Measurements from ENCODE around the gene ZMYND8.

The ZMYND8 gene

GRCh38 chr20:47228654-47229053 is 127.8 kb downstream of the ZMYND8 start:
- H3K27me3 ChIP-seq (ENCODE audit: control insufficient read depth in 1 of 2, insufficient read depth in 2 of 2, low read length in 2 of 2), result no peaks in the 10 kb centered on the region
- H3K9me3 ChIP-seq (ENCODE audit: low read length), result no peaks in the 10 kb centered on the region
- H3K4me3 ChIP-seq (ENCODE audit: low read depth in 1 of 2, low read length in 2 of 2), result no peak overlapping the region
- H3K9ac ChIP-seq (ENCODE audit: low read length), result no peak overlapping the region
- no peaks in the 10 kb centered on the region for H3K4me1 ChIP-seq (ENCODE audit: insufficient read depth, low read length)
- peaks cover 45% of the 10 kb centered on the region for H3K36me3 ChIP-seq (ENCODE audit: insufficient read depth, low read length)
- H3K27ac ChIP-seq (ENCODE audit: low read depth, low read length), result no peak overlapping the region

- Histone ChIP-seq H3K4me1 (ENCODE audit: insufficient read depth, low read length) (no peaks in the 10 kb centered on the region), H3K9ac (ENCODE audit: low read length) (no peak overlapping the region), H3K36me3 (ENCODE audit: insufficient read depth, low read length) (peaks cover 41% of the 10 kb centered on the region), H3K4me3 (ENCODE audit: low read depth in 1 of 2, low read length in 2 of 2) (no peak overlapping the region), H3K27me3 (ENCODE audit: control insufficient read depth in 1 of 2, insufficient read depth in 2 of 2, low read length in 2 of 2) (no peaks in the 10 kb centered on the region), H3K27ac (ENCODE audit: low read depth, low read length) (no peak overlapping the region), H3K9me3 (ENCODE audit: low read length) (no peaks in the 10 kb centered on the region)
Measured at GRCh38 chr20:47227576-47227975, 128.9 kb downstream of the ZMYND8 start.

- Histone ChIP-seq H3K27ac (ENCODE audit: low read depth, low read length) (no peak overlapping the region), H3K4me1 (ENCODE audit: insufficient read depth, low read length) (no peaks in the 10 kb centered on the region), H3K9ac (ENCODE audit: low read length) (no peak overlapping the region), H3K36me3 (ENCODE audit: insufficient read depth, low read length) (peaks cover 41% of the 10 kb centered on the region), H3K27me3 (ENCODE audit: control insufficient read depth in 1 of 2, insufficient read depth in 2 of 2, low read length in 2 of 2) (no peaks in the 10 kb centered on the region), H3K9me3 (ENCODE audit: low read length) (no peaks in the 10 kb centered on the region), H3K4me3 (ENCODE audit: low read depth in 1 of 2, low read length in 2 of 2) (no peak overlapping the region)
Measured at GRCh38 chr20:47227119-47227518, 129.4 kb downstream of the ZMYND8 start.

DNA sequence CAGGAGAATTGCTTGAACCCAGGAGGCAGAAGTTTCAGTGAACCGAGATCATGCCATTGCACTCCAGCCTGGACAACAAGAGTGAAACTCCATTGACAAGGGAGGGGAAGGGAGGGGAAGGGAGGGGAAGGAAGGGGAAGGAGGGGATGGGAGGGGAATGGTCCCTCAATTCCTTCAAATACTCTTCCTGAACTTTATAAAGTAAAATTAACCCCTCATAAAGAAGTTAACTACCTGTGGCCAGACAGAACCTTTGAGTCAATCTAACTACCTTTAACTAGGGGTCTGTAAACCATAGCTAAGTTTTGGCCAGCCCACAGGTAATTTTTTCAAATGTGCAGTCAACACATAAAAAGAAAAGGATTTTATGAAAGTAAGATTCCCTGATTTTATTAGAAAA is 131.0 kb downstream of the ZMYND8 start:
- Histone ChIP-seq H3K27ac (ENCODE audit: low read depth, low read length) (no peak overlapping the region), H3K9me3 (ENCODE audit: low read length) (no peaks in the 10 kb centered on the region), H3K9ac (ENCODE audit: low read length) (no peak overlapping the region), H3K36me3 (ENCODE audit: insufficient read depth, low read length) (peaks cover 51% of the 10 kb centered on the region), H3K4me3 (ENCODE audit: low read depth in 1 of 2, low read length in 2 of 2) (no peak overlapping the region), H3K27me3 (ENCODE audit: control insufficient read depth in 1 of 2, insufficient read depth in 2 of 2, low read length in 2 of 2) (no peaks in the 10 kb centered on the region), H3K4me1 (ENCODE audit: insufficient read depth, low read length) (no peaks in the 10 kb centered on the region)

DNA sequence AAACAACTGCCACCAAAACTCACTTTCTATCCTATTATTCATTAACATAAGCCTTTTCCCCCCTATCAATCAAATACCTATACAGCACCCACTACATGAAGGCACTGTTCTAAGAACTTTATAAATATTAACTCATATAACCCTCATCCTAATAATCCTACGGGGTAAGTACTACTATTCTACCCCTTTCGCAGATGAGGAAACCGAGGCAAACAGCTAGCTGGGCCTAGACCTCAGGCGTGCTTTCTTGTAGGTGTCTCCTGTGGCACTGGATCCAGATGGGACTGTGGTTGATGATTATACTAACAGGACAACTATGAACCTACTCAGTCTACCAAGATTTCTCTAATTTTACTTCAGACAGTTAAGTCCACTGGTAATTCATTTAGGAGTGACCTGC is 131.6 kb downstream of the ZMYND8 start:
- Histone ChIP-seq H3K9ac (ENCODE audit: low read length) (no peak overlapping the region), H3K27ac (ENCODE audit: low read depth, low read length) (no peak overlapping the region), H3K4me3 (ENCODE audit: low read depth in 1 of 2, low read length in 2 of 2) (no peak overlapping the region), H3K9me3 (ENCODE audit: low read length) (no peaks in the 10 kb centered on the region), H3K4me1 (ENCODE audit: insufficient read depth, low read length) (no peaks in the 10 kb centered on the region), H3K36me3 (ENCODE audit: insufficient read depth, low read length) (peaks cover 57% of the 10 kb centered on the region), H3K27me3 (ENCODE audit: control insufficient read depth in 1 of 2, insufficient read depth in 2 of 2, low read length in 2 of 2) (no peaks in the 10 kb centered on the region)

- H3K9me3 ChIP-seq (ENCODE audit: low read length), result no peaks in the 10 kb centered on the region
- peaks cover 57% of the 10 kb centered on the region for H3K36me3 ChIP-seq (ENCODE audit: insufficient read depth, low read length)
- H3K4me3 ChIP-seq (ENCODE audit: low read depth in 1 of 2, low read length in 2 of 2), result no peak overlapping the region
- H3K27ac ChIP-seq (ENCODE audit: low read depth, low read length), result no peak overlapping the region
- no peaks in the 10 kb centered on the region for H3K4me1 ChIP-seq (ENCODE audit: insufficient read depth, low read length)
- no peaks in the 10 kb centered on the region for H3K27me3 ChIP-seq (ENCODE audit: control insufficient read depth in 1 of 2, insufficient read depth in 2 of 2, low read length in 2 of 2)
- no peak overlapping the region for H3K9ac ChIP-seq (ENCODE audit: low read length)
Measured at GRCh38 chr20:47224300-47224791, 132.2 kb downstream of the ZMYND8 start.

DNA sequence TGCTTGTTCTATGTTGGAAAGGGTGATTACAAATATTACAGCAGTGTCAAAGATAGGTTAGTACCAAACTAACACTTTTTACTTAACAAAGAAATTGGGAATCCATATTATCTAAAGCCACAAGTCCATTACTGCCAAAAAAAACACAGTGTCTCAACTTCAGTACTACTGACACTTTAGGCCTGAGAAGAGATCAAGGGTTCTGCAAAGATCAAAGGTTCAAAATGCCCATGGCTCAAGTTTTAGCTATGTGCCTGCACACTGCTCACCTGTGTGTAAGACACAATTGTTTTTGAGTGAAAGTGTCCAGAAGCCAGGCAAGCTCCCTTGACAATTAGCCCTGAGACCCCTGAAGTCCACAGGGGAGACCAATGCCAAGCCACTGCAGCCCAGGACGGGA is 132.6 kb downstream of the ZMYND8 start:
- H3K27ac ChIP-seq (ENCODE audit: low read depth, low read length), result no peak overlapping the region
- H3K36me3 ChIP-seq (ENCODE audit: insufficient read depth, low read length), result peaks cover 53% of the 10 kb centered on the region
- no peaks in the 10 kb centered on the region for H3K4me1 ChIP-seq (ENCODE audit: insufficient read depth, low read length)
- no peaks in the 10 kb centered on the region for H3K27me3 ChIP-seq (ENCODE audit: control insufficient read depth in 1 of 2, insufficient read depth in 2 of 2, low read length in 2 of 2)
- H3K4me3 ChIP-seq (ENCODE audit: low read depth in 1 of 2, low read length in 2 of 2), result no peak overlapping the region
- H3K9ac ChIP-seq (ENCODE audit: low read length), result no peak overlapping the region
- H3K9me3 ChIP-seq (ENCODE audit: low read length), result no peaks in the 10 kb centered on the region

GRCh38 chr20:47222468-47223119 is 133.9 kb downstream of the ZMYND8 start:
- Histone ChIP-seq H3K4me1 (ENCODE audit: insufficient read depth, low read length) (no peaks in the 10 kb centered on the region), H3K4me3 (ENCODE audit: low read depth in 1 of 2, low read length in 2 of 2) (no peak overlapping the region), H3K27me3 (ENCODE audit: control insufficient read depth in 1 of 2, insufficient read depth in 2 of 2, low read length in 2 of 2) (no peaks in the 10 kb centered on the region), H3K36me3 (ENCODE audit: insufficient read depth, low read length) (peaks cover 49% of the 10 kb centered on the region), H3K9me3 (ENCODE audit: low read length) (no peaks in the 10 kb centered on the region), H3K27ac (ENCODE audit: low read depth, low read length) (no peak overlapping the region), H3K9ac (ENCODE audit: low read length) (no peak overlapping the region)

DNA sequence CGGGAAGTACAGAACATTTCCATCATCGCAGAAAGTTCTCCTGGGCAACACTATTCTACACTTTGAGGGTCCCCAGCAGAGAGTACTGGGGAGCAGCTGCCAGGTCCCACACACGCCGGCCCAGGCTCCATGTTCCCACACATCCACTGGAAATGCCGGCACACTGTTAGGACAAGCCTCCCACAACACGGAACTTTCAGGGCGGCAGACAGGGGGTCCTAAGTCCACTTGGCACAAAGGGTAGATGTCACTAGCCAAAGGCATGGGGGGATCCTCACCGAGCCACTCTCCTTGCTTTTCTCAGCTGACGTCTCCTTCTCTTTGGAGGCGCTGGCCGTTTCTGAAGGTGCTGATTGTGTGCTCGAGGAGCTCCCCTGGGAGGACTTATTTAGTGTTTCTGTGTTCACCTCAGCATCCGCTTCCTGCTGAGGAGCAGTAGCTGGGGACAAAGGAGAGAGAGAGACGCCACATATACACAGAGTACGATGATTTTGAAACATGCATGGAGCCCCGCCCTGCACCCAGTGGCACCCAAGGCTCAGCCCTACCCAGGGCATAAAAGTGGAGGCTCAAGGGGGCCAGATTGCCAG is 135.4 kb downstream of the ZMYND8 start:
- no peaks in the 10 kb centered on the region for H3K9me3 ChIP-seq (ENCODE audit: low read length)
- no peak overlapping the region for H3K9ac ChIP-seq (ENCODE audit: low read length)
- no peak overlapping the region for H3K27ac ChIP-seq (ENCODE audit: low read depth, low read length)
- peaks cover 40% of the 10 kb centered on the region for H3K36me3 ChIP-seq (ENCODE audit: insufficient read depth, low read length)
- no peaks in the 10 kb centered on the region for H3K27me3 ChIP-seq (ENCODE audit: control insufficient read depth in 1 of 2, insufficient read depth in 2 of 2, low read length in 2 of 2)
- no peaks in the 10 kb centered on the region for H3K4me1 ChIP-seq (ENCODE audit: insufficient read depth, low read length)
- no peak overlapping the region for H3K4me3 ChIP-seq (ENCODE audit: low read depth in 1 of 2, low read length in 2 of 2)

- Histone ChIP-seq H3K9me3 (ENCODE audit: low read length) (no peaks in the 10 kb centered on the region), H3K9ac (ENCODE audit: low read length) (no peak overlapping the region), H3K27me3 (ENCODE audit: control insufficient read depth in 1 of 2, insufficient read depth in 2 of 2, low read length in 2 of 2) (no peaks in the 10 kb centered on the region), H3K27ac (ENCODE audit: low read depth, low read length) (no peak overlapping the region), H3K36me3 (ENCODE audit: insufficient read depth, low read length) (peaks cover 34% of the 10 kb centered on the region), H3K4me3 (ENCODE audit: low read depth in 1 of 2, low read length in 2 of 2) (no peak overlapping the region), H3K4me1 (ENCODE audit: insufficient read depth, low read length) (no peaks in the 10 kb centered on the region)
Measured at GRCh38 chr20:47220161-47220582, 136.3 kb downstream of the ZMYND8 start.

DNA sequence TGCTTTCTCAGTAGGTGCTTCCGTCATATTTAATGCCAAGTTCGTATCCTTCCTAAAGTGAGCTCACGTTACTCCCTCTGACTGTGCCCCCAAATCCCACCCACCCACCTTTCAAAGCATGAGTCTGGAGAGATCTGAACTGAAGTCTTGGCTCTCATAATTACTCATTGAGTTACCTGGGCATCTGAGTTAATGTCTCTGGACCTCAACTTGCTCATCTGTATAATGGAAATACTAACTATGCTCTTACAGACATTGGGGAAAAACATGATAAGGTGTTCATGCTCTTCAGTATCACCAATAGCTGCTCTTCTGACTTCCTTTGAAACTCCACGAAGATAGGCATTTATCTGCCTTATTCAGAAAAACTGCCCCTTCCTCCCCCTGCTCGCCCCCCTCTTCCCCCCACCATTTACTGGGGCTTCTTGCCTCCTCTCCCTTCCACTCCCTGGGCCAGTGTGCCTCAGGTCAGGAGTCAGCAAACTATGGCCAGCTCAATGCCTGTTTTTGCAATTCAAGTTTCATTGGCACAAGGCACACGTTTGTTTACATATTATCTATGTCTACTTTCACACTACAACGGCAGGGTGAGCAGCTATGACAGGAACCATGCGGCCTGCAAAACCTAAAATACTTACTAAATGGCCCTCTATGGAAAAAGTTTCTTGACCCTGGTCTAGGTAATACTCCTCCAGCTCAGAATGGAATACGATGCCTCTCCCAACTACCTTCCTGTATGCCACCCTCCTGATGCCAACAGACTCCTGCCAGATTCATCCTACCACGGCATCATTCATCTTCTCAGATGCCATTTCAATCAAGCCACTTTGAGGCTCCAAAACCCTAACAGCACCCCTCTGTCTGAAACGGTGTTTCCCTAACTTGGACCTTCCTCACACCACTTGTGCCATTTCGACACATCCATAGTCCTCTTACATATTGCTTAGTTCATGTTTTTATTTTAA is 138.7 kb downstream of the ZMYND8 start:
- no peak overlapping the region for H3K4me3 ChIP-seq (ENCODE audit: low read depth in 1 of 2, low read length in 2 of 2)
- H3K4me1 ChIP-seq (ENCODE audit: insufficient read depth, low read length), result no peaks in the 10 kb centered on the region
- no peaks in the 10 kb centered on the region for H3K9me3 ChIP-seq (ENCODE audit: low read length)
- H3K27ac ChIP-seq (ENCODE audit: low read depth, low read length), result no peak overlapping the region
- H3K27me3 ChIP-seq (ENCODE audit: control insufficient read depth in 1 of 2, insufficient read depth in 2 of 2, low read length in 2 of 2), result no peaks in the 10 kb centered on the region
- H3K36me3 ChIP-seq (ENCODE audit: insufficient read depth, low read length), result peaks cover 41% of the 10 kb centered on the region
- H3K9ac ChIP-seq (ENCODE audit: low read length), result no peak overlapping the region

Data from muscle layer of colon (tissue), 2 donors.